HAP-1 (cell line): ENCODE results near the gene GGNBP2.
"Not testable (repeated sequence)": the region's sequence is repeated elsewhere in the genome, so short reads cannot be mapped to it uniquely, and the experiment has no call there.

Source experiments
- DNase-seq, 2 experiments: peaks; one replicate each; pipeline ENCODE4 v3.0.0-alpha.2; 2016 to 2020; ENCODE audit warnings: low spot score in 2 of 2
- H3K27me3 ChIP-seq: fragments of 250-450 bp; sonication (Bioruptor Pico); 2 replicates; pipeline ENCODE4 v1.5.1; 2020; ENCODE audit warnings: low read depth, mild to moderate bottlenecking, moderate library complexity
- H3K36me3 ChIP-seq: fragments of 250-450 bp; sonication (Bioruptor Pico); replicated peaks from 2 replicates; pipeline ENCODE4 v1.5.1; 2020; ENCODE audit warnings: mild to moderate bottlenecking
- H3K4me1 ChIP-seq: fragments of 250-450 bp; sonication (Bioruptor Pico); 2 replicates; pipeline ENCODE4 v1.5.1; 2020; ENCODE audit warnings: mild to moderate bottlenecking
- H3K4me3 ChIP-seq: fragments of 250-450 bp; sonication (Bioruptor Pico); 2 replicates; pipeline ENCODE4 v1.5.1; 2020; ENCODE audit warnings: mild to moderate bottlenecking, moderate library complexity
- H3K9me3 ChIP-seq: fragments of 250-450 bp; sonication (Bioruptor Pico); 2 replicates; pipeline ENCODE4 v1.5.1; 2020; ENCODE audit warnings: mild to moderate bottlenecking, moderate library complexity
- in situ Hi-C: fragments of 300-500 bp; cut with MboI; formaldehyde crosslinking; loops from 3 replicates; pipeline ENCODE4 v1.14.3; 2020; ENCODE audit warnings: low sequenced_read_pairs, inconsistent platforms, mixed read lengths

The GGNBP2 gene

GRCh38 chr17:36506249-36506826 is 38.4 kb upstream of the GGNBP2 start:
- H3K4me3 ChIP-seq: no peak overlapping the region
- H3K4me1 ChIP-seq: no peaks in the 10 kb centered on the region
- H3K9me3 ChIP-seq: no peaks in the 10 kb centered on the region
- in situ Hi-C loops: loop anchor here (25.0 kb wide), 1 partner anchor 669 kb away; no protein-coding TSS in a partner anchor
- H3K36me3 ChIP-seq: peaks cover 92% of the 10 kb centered on the region
- DNase-seq: no peak
- H3K27me3 ChIP-seq: no peaks in the 10 kb centered on the region

- in situ Hi-C loops: loop anchor here (25.0 kb wide), 1 partner anchor 670 kb away; no protein-coding TSS in a partner anchor
- Histone ChIP-seq H3K4me1 (no peaks in the 10 kb centered on the region), H3K4me3 (no peak overlapping the region)
Observed at GRCh38 chr17:36506831-36507230, 37.9 kb upstream of the GGNBP2 start.

GRCh38 chr17:36507266-36507665 is 37.5 kb upstream of the GGNBP2 start:
- Histone ChIP-seq H3K4me1 (no peaks in the 10 kb centered on the region), H3K9me3 (no peaks in the 10 kb centered on the region), H3K27me3 (no peaks in the 10 kb centered on the region), H3K36me3 (peaks cover 89% of the 10 kb centered on the region), H3K4me3 (no peak overlapping the region)
- no peak for DNase-seq
- in situ Hi-C loops: loop anchor here (25.0 kb wide), 1 partner anchor 670 kb away; no protein-coding TSS in a partner anchor

More at GRCh38 chr17:36506831-36507230, 37.9 kb upstream of the GGNBP2 start:
- no peaks in the 10 kb centered on the region for H3K27me3 ChIP-seq
- no peaks in the 10 kb centered on the region for H3K9me3 ChIP-seq
- peaks cover 92% of the 10 kb centered on the region for H3K36me3 ChIP-seq
- no peak for DNase-seq

- H3K4me3 ChIP-seq, H3K27me3 ChIP-seq, H3K9me3 ChIP-seq, H3K4me1 ChIP-seq, DNase-seq: not testable (repeated sequence)
- in situ Hi-C loops: loop anchor here (25.0 kb wide), 1 partner anchor 671 kb away; no protein-coding TSS in a partner anchor
- H3K36me3 ChIP-seq: peaks cover 88% of the 10 kb centered on the region
Observed at GRCh38 chr17:36508439-36508838, 36.3 kb upstream of the GGNBP2 start.

- DNase-seq: no peak
- Histone ChIP-seq H3K4me3 (no peak overlapping the region), H3K4me1 (no peaks in the 10 kb centered on the region), H3K9me3 (no peaks in the 10 kb centered on the region), H3K27me3 (no peaks in the 10 kb centered on the region), H3K36me3 (peaks cover 88% of the 10 kb centered on the region)
- in situ Hi-C loops: loop anchor here (25.0 kb wide), 1 partner anchor 672 kb away; no protein-coding TSS in a partner anchor
Observed at GRCh38 chr17:36509272-36509985, 35.3 kb upstream of the GGNBP2 start.

- Histone ChIP-seq H3K9me3 (no peaks in the 10 kb centered on the region), H3K4me1 (no peaks in the 10 kb centered on the region), H3K4me3 (no peak overlapping the region), H3K36me3 (peaks cover 90% of the 10 kb centered on the region), H3K27me3 (no peaks in the 10 kb centered on the region)
- in situ Hi-C loops: loop anchor here (25.0 kb wide), 1 partner anchor 673 kb away; no protein-coding TSS in a partner anchor
- no peak for DNase-seq
Observed at GRCh38 chr17:36510636-36511035, 34.1 kb upstream of the GGNBP2 start.

- H3K36me3 ChIP-seq: peaks cover 90% of the 10 kb centered on the region
- no peak overlapping the region for H3K4me3 ChIP-seq
- no peak for DNase-seq
- H3K4me1 ChIP-seq: no peaks in the 10 kb centered on the region
- in situ Hi-C loops: loop anchor here (25.0 kb wide), 1 partner anchor 674 kb away; no protein-coding TSS in a partner anchor
- H3K9me3 ChIP-seq: no peaks in the 10 kb centered on the region
- no peaks in the 10 kb centered on the region for H3K27me3 ChIP-seq
Observed at GRCh38 chr17:36511216-36511615, 33.5 kb upstream of the GGNBP2 start.

GRCh38 chr17:36512641-36513040 is 32.1 kb upstream of the GGNBP2 start:
- no peaks in the 10 kb centered on the region for H3K27me3 ChIP-seq
- H3K36me3 ChIP-seq: peaks cover 91% of the 10 kb centered on the region
- no peak for DNase-seq
- no peaks in the 10 kb centered on the region for H3K9me3 ChIP-seq
- in situ Hi-C loops: loop anchor here (25.0 kb wide), 1 partner anchor 675 kb away; no protein-coding TSS in a partner anchor
- no peak overlapping the region for H3K4me3 ChIP-seq
- no peaks in the 10 kb centered on the region for H3K4me1 ChIP-seq

GRCh38 chr17:36514856-36515255 is 29.9 kb upstream of the GGNBP2 start:
- in situ Hi-C loops: loop anchor here (25.0 kb wide), 1 partner anchor 678 kb away; no protein-coding TSS in a partner anchor
- DNase-seq: no peak
- no peaks in the 10 kb centered on the region for H3K27me3 ChIP-seq
- H3K4me3 ChIP-seq: no peak overlapping the region
- H3K36me3 ChIP-seq: peaks cover 84% of the 10 kb centered on the region
- no peaks in the 10 kb centered on the region for H3K9me3 ChIP-seq
- H3K4me1 ChIP-seq: no peaks in the 10 kb centered on the region

GRCh38 chr17:36515837-36516236 is 28.9 kb upstream of the GGNBP2 start:
- Histone ChIP-seq H3K36me3 (peaks cover 86% of the 10 kb centered on the region), H3K9me3 (no peaks in the 10 kb centered on the region)

GRCh38 chr17:36523113-36523512 is 21.6 kb upstream of the GGNBP2 start:
- no peaks in the 10 kb centered on the region for H3K27me3 ChIP-seq
- H3K4me3 ChIP-seq: no peak overlapping the region
- peaks cover 86% of the 10 kb centered on the region for H3K36me3 ChIP-seq
- DNase-seq: no peak
- peaks cover 4% of the 10 kb centered on the region; the same call in 1 of the 2 replicates for H3K4me1 ChIP-seq
- no peaks in the 10 kb centered on the region for H3K9me3 ChIP-seq
- in situ Hi-C loops: loop anchor here (25.0 kb wide), 1 partner anchor 686 kb away; no protein-coding TSS in a partner anchor

More at GRCh38 chr17:36515837-36516236, 28.9 kb upstream of the GGNBP2 start:
- no peaks in the 10 kb centered on the region for H3K27me3 ChIP-seq
- peaks cover under 1% of the 10 kb centered on the region; the same call in 1 of the 2 replicates for H3K4me1 ChIP-seq
- in situ Hi-C loops: loop anchor here (25.0 kb wide), 1 partner anchor 679 kb away; no protein-coding TSS in a partner anchor
- no peak for DNase-seq
- H3K4me3 ChIP-seq: no peak overlapping the region

GRCh38 chr17:36524428-36524876 is 20.3 kb upstream of the GGNBP2 start:
- peaks cover 88% of the 10 kb centered on the region for H3K36me3 ChIP-seq
- H3K27me3 ChIP-seq: no peaks in the 10 kb centered on the region

GRCh38 chr17:36525113-36525512 is 19.6 kb upstream of the GGNBP2 start:
- no peak overlapping the region for H3K4me3 ChIP-seq
- no peaks in the 10 kb centered on the region for H3K9me3 ChIP-seq
- peaks cover 88% of the 10 kb centered on the region for H3K36me3 ChIP-seq
- H3K27me3 ChIP-seq: no peaks in the 10 kb centered on the region
- in situ Hi-C loops: no loop called here
- DNase-seq: no peak
- H3K4me1 ChIP-seq: peaks cover 4% of the 10 kb centered on the region; the same call in 1 of the 2 replicates

More at GRCh38 chr17:36524428-36524876, 20.3 kb upstream of the GGNBP2 start:
- no peak for DNase-seq
- in situ Hi-C loops: loop anchor here (25.0 kb wide), 1 partner anchor 687 kb away; no protein-coding TSS in a partner anchor
- H3K4me3 ChIP-seq: no peak overlapping the region
- peaks cover 4% of the 10 kb centered on the region; the same call in 1 of the 2 replicates for H3K4me1 ChIP-seq
- H3K9me3 ChIP-seq: no peaks in the 10 kb centered on the region
